RWPE2 (cell line): ENCODE results near the gene UGT2A1.
"Not testable (repeated sequence)": the region's sequence is repeated elsewhere in the genome, so short reads cannot be mapped to it uniquely, and the experiment has no call there.

Source experiments
- ATAC-seq: fragments of 200-7000 bp; cut with Tn5 transposase; 3 replicates; pipeline ENCODE4 v1.9.1; 2021; ENCODE audit warnings: low read depth
- DNase-seq: peaks from one replicate; pipeline ENCODE4 v3.0.0-alpha.2; 2020; ENCODE audit warnings: low spot score
- H3K27ac ChIP-seq: fragments of 450-650 bp; 2 replicates; pipeline ENCODE4 v1.5.1; 2017; ENCODE audit warnings: mild to moderate bottlenecking; ENCODE audit not compliant: poor library complexity, severe bottlenecking
- H3K27me3 ChIP-seq: fragments of 250-450 bp; sonication (Bioruptor Pico); 2 replicates; pipeline ENCODE4 v1.5.1; 2021; ENCODE audit warnings: mild to moderate bottlenecking, moderate library complexity; ENCODE audit not compliant: insufficient read depth, poor library complexity, severe bottlenecking
- H3K36me3 ChIP-seq: fragments of 250-450 bp; sonication (Bioruptor Pico); 2 replicates; pipeline ENCODE4 v1.5.1; 2020; ENCODE audit warnings: low read depth, mild to moderate bottlenecking, moderate library complexity
- H3K4me1 ChIP-seq: fragments of 250-450 bp; sonication (Bioruptor Pico); 2 replicates; pipeline ENCODE4 v1.5.1; 2021; ENCODE audit warnings: mild to moderate bottlenecking, moderate library complexity; ENCODE audit not compliant: insufficient read depth, poor library complexity, severe bottlenecking
- H3K4me3 ChIP-seq: fragments of 250-450 bp; sonication (Bioruptor Pico); 2 replicates; pipeline ENCODE4 v1.5.1; 2021; ENCODE audit warnings: mild to moderate bottlenecking, moderate library complexity; ENCODE audit not compliant: severe bottlenecking
- H3K9me3 ChIP-seq: fragments of 250-450 bp; sonication (Bioruptor Pico); 2 replicates; pipeline ENCODE4 v1.5.1; 2021; ENCODE audit warnings: mild to moderate bottlenecking, moderate library complexity; ENCODE audit not compliant: severe bottlenecking
- TF ChIP-seq, protein P1 (sequence below): fragments of 450-650 bp; IDR thresholded peaks from one replicate; pipeline ENCODE4 v1.5.1; 2017; ENCODE audit warnings: mild to moderate bottlenecking, moderate library complexity; ENCODE audit not compliant: poor library complexity, severe bottlenecking

UGT2A1 gene

DNA sequence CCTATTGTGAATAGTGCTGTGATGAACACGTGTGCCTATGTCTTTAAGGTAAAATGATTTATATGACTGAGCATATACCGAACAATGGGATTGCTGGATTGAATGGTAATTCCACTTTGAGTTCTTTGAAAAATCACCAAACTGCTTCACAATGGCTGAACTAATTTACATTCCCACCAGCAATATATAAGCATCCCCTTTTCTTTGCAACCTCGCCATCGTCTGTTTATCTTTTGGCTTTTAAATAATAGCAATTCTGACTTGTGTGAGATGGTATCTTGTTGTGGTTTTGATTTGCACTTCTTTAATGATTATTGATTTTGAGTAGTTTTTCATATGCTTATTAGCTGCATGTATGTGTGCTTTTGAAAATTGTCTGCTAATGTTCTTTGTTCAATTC is 31.8 kb upstream of the UGT2A1 start:
- no peaks in the 10 kb centered on the region for H3K9me3 ChIP-seq
- no peak for ATAC-seq
- H3K36me3 ChIP-seq = no peaks in the 10 kb centered on the region
- no peaks in the 10 kb centered on the region for H3K4me1 ChIP-seq
- no peak overlapping the region for H3K4me3 ChIP-seq
- TF ChIP-seq, protein P1, sequence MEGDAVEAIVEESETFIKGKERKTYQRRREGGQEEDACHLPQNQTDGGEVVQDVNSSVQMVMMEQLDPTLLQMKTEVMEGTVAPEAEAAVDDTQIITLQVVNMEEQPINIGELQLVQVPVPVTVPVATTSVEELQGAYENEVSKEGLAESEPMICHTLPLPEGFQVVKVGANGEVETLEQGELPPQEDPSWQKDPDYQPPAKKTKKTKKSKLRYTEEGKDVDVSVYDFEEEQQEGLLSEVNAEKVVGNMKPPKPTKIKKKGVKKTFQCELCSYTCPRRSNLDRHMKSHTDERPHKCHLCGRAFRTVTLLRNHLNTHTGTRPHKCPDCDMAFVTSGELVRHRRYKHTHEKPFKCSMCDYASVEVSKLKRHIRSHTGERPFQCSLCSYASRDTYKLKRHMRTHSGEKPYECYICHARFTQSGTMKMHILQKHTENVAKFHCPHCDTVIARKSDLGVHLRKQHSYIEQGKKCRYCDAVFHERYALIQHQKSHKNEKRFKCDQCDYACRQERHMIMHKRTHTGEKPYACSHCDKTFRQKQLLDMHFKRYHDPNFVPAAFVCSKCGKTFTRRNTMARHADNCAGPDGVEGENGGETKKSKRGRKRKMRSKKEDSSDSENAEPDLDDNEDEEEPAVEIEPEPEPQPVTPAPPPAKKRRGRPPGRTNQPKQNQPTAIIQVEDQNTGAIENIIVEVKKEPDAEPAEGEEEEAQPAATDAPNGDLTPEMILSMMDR = no peak
- DNase-seq = no peak
- no peaks in the 10 kb centered on the region for H3K27me3 ChIP-seq
- no peak overlapping the region for H3K27ac ChIP-seq

DNA sequence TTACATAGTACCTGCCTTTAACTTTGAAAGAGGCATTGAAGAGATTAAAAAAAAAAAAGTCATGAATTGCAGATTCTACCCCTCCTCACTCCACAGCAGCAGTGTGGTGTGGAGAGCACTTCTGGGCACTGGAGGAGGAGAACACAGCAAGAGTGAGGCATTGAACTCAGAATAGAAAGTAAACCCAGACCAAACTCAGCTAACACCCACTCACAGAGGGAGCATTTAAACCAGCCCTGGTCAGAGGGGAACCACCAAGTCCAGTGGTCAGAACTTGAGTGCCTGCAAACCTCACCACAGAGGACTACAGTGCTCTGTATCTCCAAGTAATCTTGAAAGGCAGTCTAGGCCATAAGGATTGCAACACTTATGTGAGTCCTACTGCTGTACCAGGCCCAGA is 15.6 kb upstream of the UGT2A1 start:
- H3K9me3 ChIP-seq = no peaks in the 10 kb centered on the region
- TF ChIP-seq, protein P1 = no peak
- no peaks in the 10 kb centered on the region for H3K27me3 ChIP-seq
- ATAC-seq = no peak
- H3K4me1 ChIP-seq = no peaks in the 10 kb centered on the region
- H3K36me3 ChIP-seq = no peaks in the 10 kb centered on the region
- no peak for DNase-seq
- H3K4me3 ChIP-seq = no peak overlapping the region
- no peak overlapping the region for H3K27ac ChIP-seq

DNA sequence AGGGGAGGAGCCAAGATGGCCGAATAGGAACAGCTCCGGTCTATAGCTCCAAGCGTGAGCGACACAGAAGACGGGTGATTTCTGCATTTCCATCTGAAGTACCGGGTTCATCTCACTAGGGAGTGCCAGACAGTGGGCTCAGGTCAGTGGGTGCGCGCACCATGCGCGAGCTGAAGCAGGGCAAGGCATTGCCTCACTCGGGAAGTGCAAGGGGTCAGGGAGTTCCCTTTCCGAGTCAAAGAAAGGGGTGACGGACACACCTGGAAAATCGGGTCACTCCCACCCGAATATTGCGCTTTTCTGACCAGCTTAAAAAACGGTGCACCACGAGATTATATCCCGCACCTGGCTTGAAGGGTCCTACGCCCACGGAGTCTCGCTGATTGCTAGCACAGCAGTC is 11.0 kb upstream of the UGT2A1 start:
- H3K27ac ChIP-seq, H3K9me3 ChIP-seq, H3K4me3 ChIP-seq, H3K36me3 ChIP-seq, ATAC-seq, H3K4me1 ChIP-seq, H3K27me3 ChIP-seq, DNase-seq: not testable (repeated sequence)

DNA sequence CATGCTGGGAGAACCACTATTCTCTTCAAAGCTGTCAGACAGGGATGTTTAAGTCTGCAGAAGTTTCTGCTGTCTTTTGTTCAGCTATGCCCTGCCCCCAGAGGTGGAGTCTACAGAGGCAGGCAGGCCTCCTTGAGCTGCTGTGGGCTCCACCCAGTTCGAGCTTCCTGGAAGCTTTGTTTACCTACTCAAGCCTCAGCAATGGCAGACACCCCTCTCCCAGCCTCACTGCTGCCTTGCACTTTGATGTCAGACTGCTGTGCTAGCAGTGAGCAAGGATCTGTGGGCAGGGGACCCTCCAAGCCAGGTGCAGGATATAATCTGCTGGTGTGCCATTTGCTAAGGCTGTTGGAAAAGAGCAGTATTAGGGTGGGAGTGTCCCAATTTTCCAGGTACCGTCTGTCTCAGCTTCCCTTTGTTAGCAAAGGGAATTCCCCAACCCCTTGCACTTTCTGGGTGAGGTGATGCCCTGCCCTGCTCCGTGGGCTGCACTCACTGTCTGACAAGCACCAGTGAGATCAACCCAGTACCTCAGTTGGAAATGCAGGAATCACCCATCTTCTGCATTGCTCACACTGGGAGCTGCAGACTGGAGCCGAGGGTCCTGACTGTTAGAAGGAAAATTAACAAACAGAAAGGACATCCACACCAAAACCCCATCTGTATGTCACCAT is 8.2 kb upstream of the UGT2A1 start:
- ATAC-seq, H3K4me1 ChIP-seq, H3K27me3 ChIP-seq, H3K27ac ChIP-seq, H3K36me3 ChIP-seq, H3K4me3 ChIP-seq, DNase-seq, H3K9me3 ChIP-seq: not testable (repeated sequence)

DNA sequence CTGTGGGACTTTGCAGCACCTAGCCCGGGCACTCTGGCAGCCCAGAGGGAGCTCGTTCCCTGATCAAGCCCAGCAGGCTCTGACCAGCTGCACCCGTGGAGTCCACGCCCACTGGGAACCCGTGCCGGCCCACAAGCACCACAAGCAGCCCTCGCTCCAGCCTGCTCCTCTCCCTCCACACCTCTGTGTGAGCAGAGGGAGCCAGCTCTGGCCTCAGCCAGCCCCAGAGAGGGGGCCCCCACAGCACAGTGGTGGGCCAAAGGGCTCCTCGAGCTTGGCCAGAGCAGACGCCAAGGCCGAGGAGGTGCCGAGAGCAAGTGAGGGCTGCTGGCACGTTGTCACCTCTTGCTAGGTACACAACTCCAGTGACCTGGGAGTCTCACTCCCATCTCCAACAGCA is 5.1 kb upstream of the UGT2A1 start:
- Histone ChIP-seq H3K27me3 (no peaks in the 10 kb centered on the region), H3K9me3 (no peaks in the 10 kb centered on the region), H3K4me1 (no peaks in the 10 kb centered on the region), H3K4me3 (no peak overlapping the region), H3K36me3 (no peaks in the 10 kb centered on the region), H3K27ac (no peak overlapping the region)
- DNase-seq (no peak), ATAC-seq (no peak)
- TF ChIP-seq, protein P1 = no peak

DNA sequence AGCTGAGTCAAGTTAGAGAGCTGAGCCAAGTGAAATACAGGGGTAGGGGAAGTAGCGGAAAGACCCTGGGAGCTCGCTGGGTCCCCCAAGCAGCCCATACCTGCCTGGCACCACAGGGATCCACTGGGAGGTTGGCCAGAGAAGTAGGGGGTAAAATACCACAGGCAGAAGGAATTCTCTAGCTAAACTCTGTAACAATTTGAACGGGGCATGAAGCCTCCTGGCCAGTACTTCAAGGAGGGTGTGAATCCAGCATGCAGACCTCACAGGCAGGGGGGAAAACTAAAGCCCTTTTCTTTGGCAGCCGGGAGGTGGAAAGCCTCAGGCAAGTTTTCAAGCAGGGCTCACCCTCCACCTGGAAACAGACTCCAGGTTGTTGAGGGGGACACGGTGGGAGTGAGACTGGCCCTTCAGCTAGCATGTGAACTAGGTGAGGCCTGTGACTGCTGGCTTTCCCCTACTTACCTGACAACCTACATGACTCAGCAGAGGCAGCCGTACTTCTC is 3.7 kb upstream of the UGT2A1 start:
- Histone ChIP-seq H3K4me3 (no peak overlapping the region), H3K27me3 (no peaks in the 10 kb centered on the region), H3K4me1 (no peaks in the 10 kb centered on the region), H3K9me3 (no peaks in the 10 kb centered on the region), H3K27ac (no peak overlapping the region), H3K36me3 (no peaks in the 10 kb centered on the region)
- TF ChIP-seq, protein P1 = no peak
- ATAC-seq (no peak), DNase-seq (no peak)
